RWPE2 (cell line): Measurements from ENCODE around the gene DTX3L.

ENCODE experiments used
- ATAC-seq: fragments of 200-7000 bp; cut with Tn5 transposase; 3 replicates; pipeline ENCODE4 v1.9.1; 2021; ENCODE audit warnings: low read depth
- DNase-seq: peaks from one replicate; pipeline ENCODE4 v3.0.0-alpha.2; 2020; ENCODE audit warnings: low spot score
- H3K27ac ChIP-seq: fragments of 450-650 bp; 2 replicates; pipeline ENCODE4 v1.5.1; 2017; ENCODE audit warnings: mild to moderate bottlenecking; ENCODE audit not compliant: poor library complexity, severe bottlenecking
- H3K27me3 ChIP-seq: fragments of 250-450 bp; sonication (Bioruptor Pico); 2 replicates; pipeline ENCODE4 v1.5.1; 2021; ENCODE audit warnings: mild to moderate bottlenecking, moderate library complexity; ENCODE audit not compliant: insufficient read depth, poor library complexity, severe bottlenecking
- H3K36me3 ChIP-seq: fragments of 250-450 bp; sonication (Bioruptor Pico); 2 replicates; pipeline ENCODE4 v1.5.1; 2020; ENCODE audit warnings: low read depth, mild to moderate bottlenecking, moderate library complexity
- H3K4me1 ChIP-seq: fragments of 250-450 bp; sonication (Bioruptor Pico); 2 replicates; pipeline ENCODE4 v1.5.1; 2021; ENCODE audit warnings: mild to moderate bottlenecking, moderate library complexity; ENCODE audit not compliant: insufficient read depth, poor library complexity, severe bottlenecking
- H3K4me3 ChIP-seq: fragments of 250-450 bp; sonication (Bioruptor Pico); 2 replicates; pipeline ENCODE4 v1.5.1; 2021; ENCODE audit warnings: mild to moderate bottlenecking, moderate library complexity; ENCODE audit not compliant: severe bottlenecking
- H3K9me3 ChIP-seq: fragments of 250-450 bp; sonication (Bioruptor Pico); 2 replicates; pipeline ENCODE4 v1.5.1; 2021; ENCODE audit warnings: mild to moderate bottlenecking, moderate library complexity; ENCODE audit not compliant: severe bottlenecking
- CTCF ChIP-seq: fragments of 450-650 bp; IDR thresholded peaks from one replicate; pipeline ENCODE4 v1.5.1; 2017; ENCODE audit warnings: mild to moderate bottlenecking, moderate library complexity; ENCODE audit not compliant: poor library complexity, severe bottlenecking

DTX3L gene

GRCh38 chr3:122533931-122534334 is 30.2 kb upstream of the DTX3L start:
- TF ChIP-seq CTCF: no peak

DNA sequence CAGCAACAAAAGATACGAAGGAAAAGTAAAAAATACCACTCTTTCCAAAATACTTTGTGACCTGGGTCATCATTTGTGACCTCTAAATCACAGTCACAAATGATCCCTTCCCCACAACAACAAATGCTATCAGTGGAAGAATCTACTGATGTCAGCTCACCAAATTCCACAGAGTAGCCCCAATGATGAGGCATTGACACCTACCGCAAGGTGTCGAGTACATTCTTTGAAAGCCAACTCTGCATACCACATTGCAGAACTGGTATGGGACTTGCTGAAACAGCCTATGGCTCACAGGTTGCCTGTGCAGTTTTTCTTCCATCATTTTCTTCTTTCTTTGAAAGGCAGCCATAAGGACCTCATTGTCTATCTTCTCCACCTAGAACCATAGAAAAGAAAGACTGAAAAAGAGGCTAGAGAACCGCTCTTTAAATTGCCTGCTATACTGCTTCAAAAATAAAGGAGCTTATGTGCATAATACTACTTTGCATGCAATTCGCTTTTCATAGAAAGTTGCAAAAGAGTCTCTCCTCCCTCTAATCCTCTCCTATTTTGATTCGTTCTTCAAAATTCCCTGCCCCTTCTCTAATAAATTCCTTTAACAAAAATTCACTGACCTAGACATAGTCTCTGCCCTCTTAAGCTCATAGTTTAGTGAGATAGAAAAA is 28.0 kb upstream of the DTX3L start:
- DNase-seq (no peak), ATAC-seq (no peak)
- H3K27me3 ChIP-seq: no peaks in the 10 kb centered on the region
- H3K36me3 ChIP-seq: peaks cover 19% of the 10 kb centered on the region; the same call in 1 of the 2 replicates
- H3K4me3 ChIP-seq: no peak overlapping the region
- TF ChIP-seq CTCF: no peak
- H3K27ac ChIP-seq: no peak overlapping the region
- H3K9me3 ChIP-seq: no peaks in the 10 kb centered on the region
- H3K4me1 ChIP-seq: peaks cover 12% of the 10 kb centered on the region

More at GRCh38 chr3:122533931-122534334, 30.2 kb upstream of the DTX3L start:
- Histone ChIP-seq H3K27me3 (no peaks in the 10 kb centered on the region), H3K36me3 (peaks cover 16% of the 10 kb centered on the region; the same call in 1 of the 2 replicates), H3K9me3 (no peaks in the 10 kb centered on the region), H3K27ac (peak overlapping the region; percentile 19), H3K4me1 (peaks cover 12% of the 10 kb centered on the region), H3K4me3 (no peak overlapping the region)
- ATAC-seq: peak; percentile 100
- peak; percentile 73 for DNase-seq

DNA sequence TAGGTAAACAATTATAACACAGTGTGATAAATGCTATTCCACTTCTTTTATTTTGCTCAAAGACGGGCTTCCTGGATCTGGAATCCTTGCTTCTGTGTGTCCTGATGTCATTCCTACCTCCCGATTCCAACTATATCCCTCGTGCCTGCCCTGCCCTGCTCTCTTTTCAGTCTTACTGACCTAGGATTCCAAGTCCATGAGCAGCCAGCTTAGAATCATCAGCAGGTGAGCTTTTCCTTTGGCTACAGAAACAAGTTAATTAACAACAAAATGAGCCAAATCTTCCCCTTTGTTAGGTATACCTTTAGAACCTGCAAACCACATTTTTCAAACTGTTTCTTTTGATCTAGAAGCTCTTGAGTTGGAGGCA is 27.5 kb upstream of the DTX3L start:
- Histone ChIP-seq H3K27ac (no peak overlapping the region), H3K4me3 (no peak overlapping the region), H3K36me3 (peaks cover 22% of the 10 kb centered on the region; the same call in 1 of the 2 replicates), H3K4me1 (peaks cover 12% of the 10 kb centered on the region), H3K27me3 (no peaks in the 10 kb centered on the region), H3K9me3 (no peaks in the 10 kb centered on the region)
- ATAC-seq: no peak
- TF ChIP-seq CTCF: no peak
- DNase-seq: no peak

DNA sequence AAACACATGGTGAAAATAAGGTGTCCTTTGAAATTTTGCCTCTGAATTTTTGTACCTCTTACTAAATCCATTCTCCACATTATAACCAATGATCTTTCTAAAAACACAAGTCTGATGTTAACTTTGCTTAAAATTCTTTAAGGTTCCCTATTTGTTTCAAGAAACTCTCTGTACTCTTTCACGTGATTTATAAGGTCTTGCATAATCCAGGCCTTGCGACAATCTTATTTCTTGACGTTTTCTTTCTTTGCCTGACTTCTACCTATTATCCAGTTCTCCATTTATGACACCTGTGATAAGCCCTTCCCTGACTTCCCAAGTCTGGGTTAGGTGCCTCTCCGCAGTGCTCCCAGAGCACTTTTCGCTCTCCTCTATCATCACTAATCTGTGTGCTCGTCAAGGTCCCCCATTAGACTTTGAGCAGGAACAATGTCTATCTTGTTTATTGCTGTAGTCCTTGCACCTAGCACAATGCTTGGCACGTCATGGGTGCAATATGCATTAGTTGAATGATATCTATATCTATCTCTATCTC is 25.1 kb upstream of the DTX3L start:
- H3K9me3 ChIP-seq: no peaks in the 10 kb centered on the region
- H3K27ac ChIP-seq: no peak overlapping the region
- H3K4me1 ChIP-seq: peaks cover 8% of the 10 kb centered on the region
- TF ChIP-seq CTCF: no peak
- no peaks in the 10 kb centered on the region for H3K27me3 ChIP-seq
- peaks cover 16% of the 10 kb centered on the region; the same call in 1 of the 2 replicates for H3K36me3 ChIP-seq
- H3K4me3 ChIP-seq: no peak overlapping the region
- ATAC-seq (no peak), DNase-seq (no peak)

DNA sequence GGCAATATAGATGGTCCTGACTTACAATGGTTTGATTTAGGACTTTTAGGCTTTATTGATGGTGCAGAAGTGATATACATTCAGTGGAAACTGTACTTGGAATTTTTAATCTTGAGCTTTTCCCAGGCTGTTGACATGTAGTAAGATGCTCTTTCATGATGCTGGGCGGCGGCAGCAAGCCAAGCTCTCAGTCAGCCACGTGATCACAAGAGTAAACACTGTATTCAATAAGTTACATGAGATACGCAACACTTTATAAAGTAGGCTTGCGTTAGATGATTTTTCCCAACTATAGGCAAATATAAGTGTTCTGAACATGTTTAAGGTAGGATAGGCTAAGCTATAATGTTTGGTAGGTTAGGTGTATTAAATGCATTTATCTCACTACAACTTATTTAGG is 18.0 kb upstream of the DTX3L start:
- TF ChIP-seq CTCF: no peak
- Histone ChIP-seq H3K36me3 (peaks cover 12% of the 10 kb centered on the region), H3K27ac (no peak overlapping the region), H3K9me3 (no peaks in the 10 kb centered on the region), H3K4me3 (no peak overlapping the region), H3K27me3 (no peaks in the 10 kb centered on the region), H3K4me1 (no peaks in the 10 kb centered on the region)
- no peak for DNase-seq
- no peak for ATAC-seq
